Activated CD8-positive, alpha-beta memory T cell treated with anti-CD3 and anti-CD28 coated beads, Interleukin-2, amount 50 U/mL, for 24 hours (primary cell): ENCODE results near the gene POMT2.
"Not testable (repeated sequence)": the region's sequence is repeated elsewhere in the genome, so short reads cannot be mapped to it uniquely, and the experiment has no call there.

ENCODE experiments used
- DNase-seq: peaks from one replicate; pipeline ENCODE4 v3.0.0-alpha.2; 2020; ENCODE audit errors: extremely low read depth

Gene POMT2, protein sequence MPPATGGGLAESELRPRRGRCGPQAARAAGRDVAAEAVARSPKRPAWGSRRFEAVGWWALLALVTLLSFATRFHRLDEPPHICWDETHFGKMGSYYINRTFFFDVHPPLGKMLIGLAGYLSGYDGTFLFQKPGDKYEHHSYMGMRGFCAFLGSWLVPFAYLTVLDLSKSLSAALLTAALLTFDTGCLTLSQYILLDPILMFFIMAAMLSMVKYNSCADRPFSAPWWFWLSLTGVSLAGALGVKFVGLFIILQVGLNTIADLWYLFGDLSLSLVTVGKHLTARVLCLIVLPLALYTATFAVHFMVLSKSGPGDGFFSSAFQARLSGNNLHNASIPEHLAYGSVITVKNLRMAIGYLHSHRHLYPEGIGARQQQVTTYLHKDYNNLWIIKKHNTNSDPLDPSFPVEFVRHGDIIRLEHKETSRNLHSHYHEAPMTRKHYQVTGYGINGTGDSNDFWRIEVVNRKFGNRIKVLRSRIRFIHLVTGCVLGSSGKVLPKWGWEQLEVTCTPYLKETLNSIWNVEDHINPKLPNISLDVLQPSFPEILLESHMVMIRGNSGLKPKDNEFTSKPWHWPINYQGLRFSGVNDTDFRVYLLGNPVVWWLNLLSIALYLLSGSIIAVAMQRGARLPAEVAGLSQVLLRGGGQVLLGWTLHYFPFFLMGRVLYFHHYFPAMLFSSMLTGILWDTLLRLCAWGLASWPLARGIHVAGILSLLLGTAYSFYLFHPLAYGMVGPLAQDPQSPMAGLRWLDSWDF

DNA sequence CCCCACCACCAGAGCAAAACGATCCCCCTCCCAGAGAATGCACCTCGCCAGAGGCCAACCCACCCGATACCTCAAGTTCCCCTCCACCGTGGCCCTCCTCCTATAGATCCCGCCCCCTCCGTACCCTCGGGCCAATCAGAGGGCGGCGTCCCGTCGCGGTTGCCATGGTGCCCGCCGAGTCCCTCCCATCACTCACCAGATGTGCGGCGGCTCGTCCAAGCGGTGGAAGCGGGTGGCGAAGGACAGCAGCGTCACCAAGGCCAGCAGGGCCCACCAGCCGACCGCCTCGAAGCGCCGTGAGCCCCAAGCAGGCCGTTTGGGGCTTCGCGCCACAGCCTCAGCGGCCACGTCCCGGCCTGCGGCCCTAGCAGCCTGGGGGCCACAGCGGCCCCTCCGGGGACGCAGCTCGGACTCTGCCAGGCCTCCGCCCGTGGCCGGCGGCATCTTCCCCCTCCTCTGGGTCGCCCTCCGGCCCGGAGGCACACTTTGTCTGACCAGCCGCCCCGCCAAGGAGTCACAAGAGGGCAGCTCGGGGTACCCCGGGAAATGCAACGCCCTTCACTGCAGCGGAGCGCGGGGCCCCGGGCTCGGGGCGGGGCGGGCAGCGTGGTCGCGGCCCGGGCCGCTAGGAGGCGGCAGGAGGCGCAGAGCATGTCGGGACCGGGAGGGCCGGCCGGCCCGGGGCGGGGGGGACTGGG lies at the start of gene POMT2:
POMT2 (minus strand) TSS at position 646 of the 698 bp plus-strand sequence; CDS start at position 444, 202 bp downstream.
- DNase-seq: peak; percentile 84

DNA sequence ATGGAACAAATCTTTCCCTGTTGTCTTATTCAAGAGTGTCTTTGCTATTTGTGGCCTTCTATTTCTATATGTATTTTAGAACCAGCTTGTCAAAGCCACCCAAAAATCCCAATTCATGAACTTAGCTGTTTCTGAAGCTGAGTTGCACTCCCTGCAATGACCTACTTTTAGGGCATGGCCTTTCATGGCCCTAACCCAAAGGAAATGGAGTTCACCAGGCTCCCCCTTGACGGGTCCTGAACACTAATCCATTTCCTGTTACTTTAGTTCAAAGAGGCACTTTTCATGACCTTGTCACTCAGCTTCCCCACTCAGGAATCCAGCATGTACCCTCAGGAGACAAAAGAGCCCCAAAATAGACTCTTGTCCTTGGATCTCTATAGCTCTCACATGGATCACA lies 48.6 kb upstream of the POMT2 start:
- no peak for DNase-seq

DNA sequence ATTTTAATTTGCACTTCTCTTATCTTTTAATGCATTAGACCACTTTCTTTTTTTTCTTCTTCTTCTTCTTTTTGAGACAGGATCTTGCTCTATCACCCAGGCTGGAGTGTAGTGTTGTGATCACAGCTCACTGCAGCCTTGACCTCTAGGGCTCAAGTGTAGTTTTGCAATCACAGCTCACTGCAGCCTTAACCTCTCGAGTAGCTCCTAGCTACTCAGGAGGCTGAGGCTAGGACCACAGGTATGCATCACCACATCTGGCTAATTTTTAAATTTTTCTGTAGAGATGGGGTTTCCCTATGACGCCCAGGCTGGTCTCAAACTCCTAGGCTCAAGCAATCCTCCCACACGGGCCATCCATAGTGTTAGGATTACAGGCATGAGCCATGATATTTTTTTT lies 43.5 kb upstream of the POMT2 start:
- DNase-seq: no peak

GRCh38 chr14:77359626-77360025 lies 38.9 kb upstream of the POMT2 start:
- no peak for DNase-seq

- no peak for DNase-seq
Observed at GRCh38 chr14:77356899-77357298, 36.2 kb upstream of the POMT2 start.

DNA sequence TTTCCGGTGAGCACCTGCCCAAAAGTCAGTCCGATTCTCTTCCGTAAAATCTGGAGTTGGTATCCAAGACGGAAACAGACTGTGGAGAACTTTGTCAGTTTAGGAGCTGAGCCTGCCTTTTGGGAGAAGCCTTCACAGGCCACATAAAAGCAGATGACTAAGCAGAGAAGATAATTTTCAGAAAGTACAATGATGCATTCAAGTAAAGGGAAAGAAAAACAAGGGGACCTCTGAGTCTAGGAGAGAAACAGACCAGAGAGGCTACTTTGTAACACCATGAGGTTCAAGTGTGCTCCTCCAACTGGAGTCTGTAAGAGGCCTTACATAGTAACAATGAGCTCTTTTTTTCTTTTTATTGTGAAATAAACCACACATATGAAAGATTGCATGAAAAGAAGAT lies 35.1 kb upstream of the POMT2 start:
- no peak for DNase-seq

- DNase-seq: no peak
Observed at GRCh38 chr14:77353469-77354141, 32.9 kb upstream of the POMT2 start.

DNA sequence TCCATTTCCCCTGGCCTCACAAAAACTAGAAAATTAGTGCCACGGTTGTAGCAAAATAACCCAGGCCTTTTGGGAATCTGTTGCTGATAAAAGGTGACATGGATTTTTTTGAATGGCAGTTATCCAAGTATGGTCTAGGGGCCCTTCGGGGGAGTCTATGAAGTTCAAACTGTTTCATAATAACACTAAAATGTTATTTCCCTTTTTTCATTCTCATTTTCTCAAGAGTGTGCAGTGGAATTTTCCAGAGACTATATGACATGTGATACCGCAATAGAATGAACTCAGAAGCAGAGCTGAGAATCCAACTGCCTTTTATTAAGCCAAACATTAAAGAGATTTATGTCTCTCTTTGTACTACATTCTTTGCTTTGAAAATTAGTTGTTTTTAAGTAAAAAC lies 27.1 kb upstream of the POMT2 start:
- DNase-seq: no peak

GRCh38 chr14:77346495-77346894 lies 25.8 kb upstream of the POMT2 start:
- DNase-seq: no peak

DNA sequence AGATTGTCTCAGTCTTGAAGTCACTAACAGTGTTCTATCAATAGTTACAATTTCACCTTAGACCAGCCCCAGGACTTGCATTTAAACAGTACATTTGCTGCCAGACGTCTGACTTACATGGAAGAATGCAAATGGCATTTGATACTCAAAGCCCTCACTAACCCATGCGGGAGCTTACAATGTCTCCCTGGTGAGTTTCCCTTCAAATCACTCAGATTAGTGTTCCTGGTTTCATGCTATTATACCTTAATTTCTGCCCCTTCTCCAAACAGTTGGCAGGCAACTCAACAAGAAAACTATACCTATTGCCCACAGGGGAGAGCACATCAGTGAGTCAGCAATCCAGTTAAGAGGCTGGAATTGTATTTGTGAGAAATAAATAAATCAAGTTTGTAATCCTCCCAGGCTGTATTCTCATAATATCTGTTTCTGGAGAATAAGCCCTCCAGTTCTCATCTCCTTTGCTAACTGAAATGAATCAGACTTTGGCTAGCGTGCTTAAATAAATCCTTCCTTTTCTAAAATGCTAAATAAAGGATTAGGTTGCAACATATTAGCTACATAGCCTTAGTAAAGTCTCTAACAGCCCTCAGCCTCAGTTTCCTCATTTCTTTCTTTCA lies 23.8 kb upstream of the POMT2 start:
- no peak for DNase-seq

GRCh38 chr14:77343662-77344061 lies 23.0 kb upstream of the POMT2 start:
- no peak for DNase-seq

GRCh38 chr14:77342726-77343397 lies 22.2 kb upstream of the POMT2 start:
- no peak for DNase-seq

GRCh38 chr14:77340389-77340788 lies 19.7 kb upstream of the POMT2 start:
- no peak for DNase-seq

GRCh38 chr14:77339407-77339806 lies 18.7 kb upstream of the POMT2 start:
- DNase-seq: no peak

GRCh38 chr14:77338302-77338701 lies 17.6 kb upstream of the POMT2 start:
- DNase-seq: no peak

DNA sequence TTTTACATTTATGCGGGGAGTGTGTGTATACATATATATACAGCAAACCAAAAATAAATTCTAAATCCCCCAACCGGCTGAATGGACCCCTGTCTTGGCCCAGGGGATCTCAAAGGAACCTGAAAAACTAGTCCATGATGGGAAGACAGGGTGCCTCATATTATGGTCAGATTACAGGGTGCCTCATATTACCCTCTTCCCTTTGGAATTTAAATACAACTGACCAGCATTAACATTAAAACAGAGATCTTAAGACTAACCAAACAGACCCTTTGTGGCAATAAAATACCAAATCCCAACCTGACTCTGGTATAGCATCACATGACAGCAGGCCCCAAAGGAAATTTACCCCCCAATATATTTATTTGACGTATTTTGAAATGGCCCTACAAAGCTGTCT lies 17.2 kb upstream of the POMT2 start:
- DNase-seq: no peak

DNA sequence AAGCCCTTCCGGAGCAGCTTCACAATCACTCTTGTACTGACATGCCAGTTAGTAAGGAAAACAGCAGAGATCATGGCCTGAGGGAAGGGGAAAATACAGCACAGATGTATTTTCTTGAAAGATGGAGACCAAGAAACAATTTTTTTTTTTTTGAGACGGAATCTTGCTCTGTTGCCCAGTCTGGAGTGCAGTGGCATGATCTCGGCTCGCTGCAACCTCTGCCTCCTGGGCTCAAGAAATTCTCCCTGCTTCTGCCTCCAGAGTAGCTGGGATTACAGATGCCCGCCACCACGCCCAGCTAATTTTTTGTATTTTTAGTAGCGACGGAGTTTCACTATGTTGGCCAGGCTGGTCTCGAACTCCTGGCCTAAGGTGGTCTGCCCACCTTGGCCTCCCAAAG lies 16.6 kb upstream of the POMT2 start:
- DNase-seq: not testable (repeated sequence)

- DNase-seq: no peak
Observed at GRCh38 chr14:77335576-77335975, 14.9 kb upstream of the POMT2 start.

DNA sequence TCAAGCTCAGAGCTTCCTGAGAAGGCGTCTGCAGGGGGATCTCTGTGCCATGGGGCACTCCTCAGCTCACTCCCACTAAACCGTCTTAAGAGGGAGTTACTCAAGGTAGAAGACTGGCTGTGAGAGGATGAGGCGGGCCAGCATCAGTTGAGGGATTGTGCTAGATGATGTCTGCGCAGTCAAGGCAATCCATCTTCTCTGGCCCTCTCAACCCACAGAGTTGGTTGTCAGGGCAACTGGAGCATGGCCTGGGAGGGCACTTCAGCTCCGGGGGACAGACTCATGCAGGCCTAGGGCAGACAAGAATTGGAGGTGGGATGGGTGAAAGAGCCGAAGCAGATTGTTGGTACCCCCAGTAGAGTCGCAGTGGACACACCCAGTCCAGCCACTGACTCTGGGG lies 9.2 kb upstream of the POMT2 start:
- no peak for DNase-seq

GRCh38 chr14:77327111-77327510 lies 6.4 kb upstream of the POMT2 start:
- DNase-seq: no peak

DNA sequence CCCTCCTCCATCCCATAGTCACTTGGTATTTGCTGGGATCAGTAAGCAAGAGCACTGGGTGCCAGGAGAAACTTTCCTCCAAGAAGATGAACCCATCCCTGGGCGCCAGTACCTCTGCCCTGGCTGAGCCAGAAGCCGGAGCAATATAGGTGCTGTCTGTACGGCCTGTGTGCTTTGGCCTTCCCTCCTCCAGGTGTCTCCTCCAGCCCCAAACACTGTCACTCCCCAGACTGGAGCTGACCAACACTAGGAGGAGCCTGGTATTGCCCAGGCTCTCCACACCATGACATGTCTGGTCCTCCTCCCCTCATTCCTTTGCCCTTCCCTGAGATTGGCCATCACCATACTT lies 5.0 kb upstream of the POMT2 start:
- no peak for DNase-seq
